ENCODE measurements around the gene NEU3. TPM values are rescaled to one million over a fixed set of nuclear protein-coding genes. Genes with fewer than 3 reads are reported as not detected.
A peak's percentile ranks its signal among the peaks of the same experiment; 100 is the strongest.
"Not testable (repeated sequence)": the region's sequence is repeated elsewhere in the genome, so short reads cannot be mapped to it uniquely, and the experiment has no call there.

NEU3 gene
- total and polyA plus RNA-seq, 2 donors: 9.3 to 14.4 TPM

- Histone ChIP-seq H3K4me1 (ENCODE audit: control insufficient read depth in 2 of 2, insufficient read depth in 2 of 2, low read length in 2 of 2) (no peaks in the 10 kb centered on the region), H3K27ac (ENCODE audit: low read depth in 1 of 2, low read length in 1 of 2) (no peak overlapping the region), H3K4me3 (ENCODE audit: low read length in 2 of 2) (no peak overlapping the region), H3K27me3 (ENCODE audit: control insufficient read depth in 2 of 2, insufficient read depth in 1 of 2, low read length in 1 of 2) (no peaks in the 10 kb centered on the region), H3K36me3 (ENCODE audit: control insufficient read depth in 2 of 2, insufficient read depth in 2 of 2, low read length in 1 of 2) (no peaks in the 10 kb centered on the region), H3K9me3 (ENCODE audit: control insufficient read depth in 2 of 2, insufficient read depth in 1 of 2, low read length in 1 of 2) (no peaks in the 10 kb centered on the region)
- 90% methylated on average over 4 of the region's 4 CpGs for WGBS
- DNase-seq (ENCODE audit: low read depth in 6 of 9, low spot score in 9 of 9): no peak
These were observed 42.6 kb downstream of the NEU3 start for GRCh38 chr11:75031224-75031753.

DNA sequence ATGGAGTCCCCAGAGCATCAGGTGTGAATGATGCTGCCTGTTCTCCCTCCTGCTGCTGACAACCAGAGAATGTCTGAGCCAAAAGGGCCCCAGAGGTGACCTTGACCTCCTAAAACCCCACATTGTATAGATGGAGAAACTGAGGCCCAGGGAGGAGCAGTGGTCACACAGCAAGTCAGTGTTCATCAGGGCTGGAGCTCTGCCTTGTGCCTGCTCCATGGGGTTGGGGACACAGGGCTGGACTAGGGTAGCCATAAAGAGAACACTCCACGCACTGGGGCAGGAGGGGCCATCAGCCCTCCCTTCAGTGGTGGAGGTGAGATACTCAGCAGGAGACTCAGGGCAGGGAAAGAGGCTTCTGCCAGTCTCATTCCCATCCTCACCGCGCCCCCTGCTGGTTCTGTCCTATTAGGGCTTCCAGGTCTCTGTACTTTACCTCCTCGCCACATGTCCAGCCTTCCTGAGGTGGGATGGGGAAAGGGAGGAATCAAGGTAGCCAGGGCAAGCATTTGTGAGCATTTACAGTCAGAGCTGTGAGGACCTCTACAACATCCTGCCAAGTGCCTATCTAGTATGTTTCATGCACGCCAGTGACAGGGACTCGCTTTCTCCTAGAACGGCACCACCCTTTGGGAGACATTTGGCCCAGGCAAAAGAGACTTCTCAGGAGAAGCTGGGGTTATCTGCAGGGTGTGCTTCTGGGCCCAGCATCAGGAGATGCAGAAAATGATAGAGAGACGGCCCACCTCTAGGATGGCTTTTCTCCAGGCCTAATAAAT lies 43.2 kb downstream of the NEU3 start:
- 75% methylated on average over 8 of the region's 8 CpGs for WGBS
- Histone ChIP-seq H3K27me3 (ENCODE audit: control insufficient read depth in 2 of 2, insufficient read depth in 1 of 2, low read length in 1 of 2) (no peaks in the 10 kb centered on the region), H3K4me1 (ENCODE audit: control insufficient read depth in 2 of 2, insufficient read depth in 2 of 2, low read length in 2 of 2) (no peaks in the 10 kb centered on the region), H3K36me3 (ENCODE audit: control insufficient read depth in 2 of 2, insufficient read depth in 2 of 2, low read length in 1 of 2) (no peaks in the 10 kb centered on the region), H3K9me3 (ENCODE audit: control insufficient read depth in 2 of 2, insufficient read depth in 1 of 2, low read length in 1 of 2) (no peaks in the 10 kb centered on the region), H3K4me3 (ENCODE audit: low read length in 2 of 2) (no peak overlapping the region), H3K27ac (ENCODE audit: low read depth in 1 of 2, low read length in 1 of 2) (no peak overlapping the region)
- peak in 8 of 9 donors; percentile 16 to 65 (median 38) for DNase-seq (ENCODE audit: low read depth in 6 of 9, low spot score in 9 of 9)

DNA sequence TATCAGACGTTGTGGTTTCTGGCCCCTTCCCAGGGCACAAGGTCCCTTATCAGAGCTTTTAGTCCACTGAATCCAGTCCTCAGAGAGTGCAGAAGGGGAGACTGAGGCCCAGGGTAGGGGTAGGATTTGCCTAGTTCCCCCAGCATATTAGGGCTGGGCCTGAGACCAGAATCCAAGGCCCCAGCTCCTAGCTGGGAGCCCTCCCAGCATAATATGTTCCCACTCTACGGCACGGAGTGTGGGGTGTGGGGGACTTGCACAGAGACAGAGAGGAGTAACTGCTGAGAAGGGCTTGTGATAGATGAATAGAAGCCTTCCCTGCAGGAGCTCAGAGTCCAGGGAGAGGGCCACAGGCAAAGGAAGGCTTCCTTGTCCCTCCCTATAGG lies 43.8 kb downstream of the NEU3 start:
- H3K9me3 ChIP-seq (ENCODE audit: control insufficient read depth in 2 of 2, insufficient read depth in 1 of 2, low read length in 1 of 2): no peaks in the 10 kb centered on the region
- no peaks in the 10 kb centered on the region for H3K4me1 ChIP-seq (ENCODE audit: control insufficient read depth in 2 of 2, insufficient read depth in 2 of 2, low read length in 2 of 2)
- 97% methylated on average over 3 of the region's 3 CpGs for WGBS
- no peak for DNase-seq (ENCODE audit: low read depth in 6 of 9, low spot score in 9 of 9)
- no peak overlapping the region for H3K27ac ChIP-seq (ENCODE audit: low read depth in 1 of 2, low read length in 1 of 2)
- H3K4me3 ChIP-seq (ENCODE audit: low read length in 2 of 2): no peak overlapping the region
- H3K36me3 ChIP-seq (ENCODE audit: control insufficient read depth in 2 of 2, insufficient read depth in 2 of 2, low read length in 1 of 2): no peaks in the 10 kb centered on the region
- no peaks in the 10 kb centered on the region for H3K27me3 ChIP-seq (ENCODE audit: control insufficient read depth in 2 of 2, insufficient read depth in 1 of 2, low read length in 1 of 2)

- no peaks in the 10 kb centered on the region for H3K9me3 ChIP-seq (ENCODE audit: control insufficient read depth in 2 of 2, insufficient read depth in 1 of 2, low read length in 1 of 2)
- H3K4me1 ChIP-seq (ENCODE audit: control insufficient read depth in 2 of 2, insufficient read depth in 2 of 2, low read length in 2 of 2): no peaks in the 10 kb centered on the region
- H3K27me3 ChIP-seq (ENCODE audit: control insufficient read depth in 2 of 2, insufficient read depth in 1 of 2, low read length in 1 of 2): no peaks in the 10 kb centered on the region
- DNase-seq (ENCODE audit: low read depth in 6 of 9, low spot score in 9 of 9): no peak
- no peak overlapping the region for H3K27ac ChIP-seq (ENCODE audit: low read depth in 1 of 2, low read length in 1 of 2)
- no peak overlapping the region for H3K4me3 ChIP-seq (ENCODE audit: low read length in 2 of 2)
- WGBS: 98% methylated on average over 3 of the region's 3 CpGs
- H3K36me3 ChIP-seq (ENCODE audit: control insufficient read depth in 2 of 2, insufficient read depth in 2 of 2, low read length in 1 of 2): no peaks in the 10 kb centered on the region
These were observed 45.2 kb downstream of the NEU3 start for GRCh38 chr11:75033916-75034315.

DNA sequence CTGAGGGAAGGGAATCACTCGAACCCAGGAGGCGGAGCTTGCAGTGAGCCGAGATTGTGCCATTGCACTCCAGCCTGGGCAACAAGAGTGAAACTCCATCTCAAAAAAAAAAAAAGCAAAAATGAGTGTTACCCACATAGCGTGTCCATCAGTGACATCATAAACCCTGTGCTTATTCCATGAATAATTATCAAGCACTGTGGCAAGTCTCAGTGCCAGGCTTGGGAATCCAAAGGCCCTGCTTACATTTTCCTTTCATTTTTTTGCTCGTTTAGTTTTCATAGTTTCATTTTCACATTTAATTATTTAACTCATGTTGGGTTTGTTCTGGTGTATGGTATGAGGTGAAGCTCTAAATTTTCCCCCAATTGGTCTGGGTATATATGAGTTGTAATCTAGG lies 46.5 kb downstream of the NEU3 start:
- 89% methylated on average over 5 of the region's 5 CpGs for WGBS
- Histone ChIP-seq H3K9me3 (ENCODE audit: control insufficient read depth in 2 of 2, insufficient read depth in 1 of 2, low read length in 1 of 2) (no peaks in the 10 kb centered on the region), H3K27me3 (ENCODE audit: control insufficient read depth in 2 of 2, insufficient read depth in 1 of 2, low read length in 1 of 2) (no peaks in the 10 kb centered on the region), H3K36me3 (ENCODE audit: control insufficient read depth in 2 of 2, insufficient read depth in 2 of 2, low read length in 1 of 2) (no peaks in the 10 kb centered on the region), H3K4me1 (ENCODE audit: control insufficient read depth in 2 of 2, insufficient read depth in 2 of 2, low read length in 2 of 2) (no peaks in the 10 kb centered on the region), H3K27ac (ENCODE audit: low read depth in 1 of 2, low read length in 1 of 2) (no peak overlapping the region), H3K4me3 (ENCODE audit: low read length in 2 of 2) (no peak overlapping the region)
- DNase-seq (ENCODE audit: low read depth in 6 of 9, low spot score in 9 of 9): no peak

GRCh38 chr11:75035911-75036565 lies 47.3 kb downstream of the NEU3 start:
- H3K27me3 ChIP-seq (ENCODE audit: control insufficient read depth in 2 of 2, insufficient read depth in 1 of 2, low read length in 1 of 2): no peaks in the 10 kb centered on the region
- no peaks in the 10 kb centered on the region for H3K9me3 ChIP-seq (ENCODE audit: control insufficient read depth in 2 of 2, insufficient read depth in 1 of 2, low read length in 1 of 2)
- no peak overlapping the region for H3K27ac ChIP-seq (ENCODE audit: low read depth in 1 of 2, low read length in 1 of 2)
- no peaks in the 10 kb centered on the region for H3K36me3 ChIP-seq (ENCODE audit: control insufficient read depth in 2 of 2, insufficient read depth in 2 of 2, low read length in 1 of 2)
- WGBS: 89% methylated on average over 3 of the region's 3 CpGs
- no peak for DNase-seq (ENCODE audit: low read depth in 6 of 9, low spot score in 9 of 9)
- no peak overlapping the region for H3K4me3 ChIP-seq (ENCODE audit: low read length in 2 of 2)
- H3K4me1 ChIP-seq (ENCODE audit: control insufficient read depth in 2 of 2, insufficient read depth in 2 of 2, low read length in 2 of 2): no peaks in the 10 kb centered on the region

- Histone ChIP-seq H3K9me3 (ENCODE audit: control insufficient read depth in 2 of 2, insufficient read depth in 1 of 2, low read length in 1 of 2) (no peaks in the 10 kb centered on the region), H3K27me3 (ENCODE audit: control insufficient read depth in 2 of 2, insufficient read depth in 1 of 2, low read length in 1 of 2) (no peaks in the 10 kb centered on the region), H3K4me3 (ENCODE audit: low read length in 2 of 2) (no peak overlapping the region), H3K4me1 (ENCODE audit: control insufficient read depth in 2 of 2, insufficient read depth in 2 of 2, low read length in 2 of 2) (no peaks in the 10 kb centered on the region), H3K36me3 (ENCODE audit: control insufficient read depth in 2 of 2, insufficient read depth in 2 of 2, low read length in 1 of 2) (no peaks in the 10 kb centered on the region), H3K27ac (ENCODE audit: low read depth in 1 of 2, low read length in 1 of 2) (no peak overlapping the region)
- DNase-seq (ENCODE audit: low read depth in 6 of 9, low spot score in 9 of 9): no peak
- WGBS: 94% methylated on average over 11 of the region's 11 CpGs
These were observed 51.5 kb downstream of the NEU3 start for GRCh38 chr11:75040167-75040770.

DNA sequence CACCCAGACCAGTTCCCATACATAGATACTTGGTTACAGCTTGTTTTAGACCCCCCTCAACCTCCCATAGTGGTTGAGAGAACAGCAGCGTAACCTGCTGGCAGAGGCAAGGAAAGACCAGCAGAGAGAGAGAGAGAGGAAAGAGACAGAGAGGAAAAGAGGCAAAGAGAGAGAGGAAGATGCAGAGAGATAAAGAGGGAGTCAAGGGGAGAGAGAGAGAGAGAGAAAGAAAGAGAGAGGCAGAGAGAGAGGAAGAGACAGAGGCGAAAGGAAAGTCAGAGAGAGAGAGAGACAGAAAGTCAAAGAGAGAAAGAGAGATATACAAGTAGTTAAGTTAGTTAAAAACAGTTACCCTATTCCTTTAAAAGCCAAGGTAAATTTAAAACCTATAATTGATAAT lies 52.5 kb downstream of the NEU3 start:
- no peaks in the 10 kb centered on the region for H3K9me3 ChIP-seq (ENCODE audit: control insufficient read depth in 2 of 2, insufficient read depth in 1 of 2, low read length in 1 of 2)
- no peaks in the 10 kb centered on the region for H3K36me3 ChIP-seq (ENCODE audit: control insufficient read depth in 2 of 2, insufficient read depth in 2 of 2, low read length in 1 of 2)
- no peak overlapping the region for H3K4me3 ChIP-seq (ENCODE audit: low read length in 2 of 2)
- no peak overlapping the region for H3K27ac ChIP-seq (ENCODE audit: low read depth in 1 of 2, low read length in 1 of 2)
- 81% methylated on average over 2 of the region's 2 CpGs for WGBS
- DNase-seq (ENCODE audit: low read depth in 6 of 9, low spot score in 9 of 9): no peak
- H3K27me3 ChIP-seq (ENCODE audit: control insufficient read depth in 2 of 2, insufficient read depth in 1 of 2, low read length in 1 of 2): no peaks in the 10 kb centered on the region
- no peaks in the 10 kb centered on the region for H3K4me1 ChIP-seq (ENCODE audit: control insufficient read depth in 2 of 2, insufficient read depth in 2 of 2, low read length in 2 of 2)

- H3K4me3 ChIP-seq (ENCODE audit: low read length in 2 of 2); H3K9me3 ChIP-seq (ENCODE audit: control insufficient read depth in 2 of 2, insufficient read depth in 1 of 2, low read length in 1 of 2); H3K27me3 ChIP-seq (ENCODE audit: control insufficient read depth in 2 of 2, insufficient read depth in 1 of 2, low read length in 1 of 2); H3K27ac ChIP-seq (ENCODE audit: low read depth in 1 of 2, low read length in 1 of 2); H3K36me3 ChIP-seq (ENCODE audit: control insufficient read depth in 2 of 2, insufficient read depth in 2 of 2, low read length in 1 of 2); DNase-seq (ENCODE audit: low read depth in 6 of 9, low spot score in 9 of 9); H3K4me1 ChIP-seq (ENCODE audit: control insufficient read depth in 2 of 2, insufficient read depth in 2 of 2, low read length in 2 of 2): not testable (repeated sequence)
- WGBS: 53% methylated on average over 3 of the region's 3 CpGs
These were observed 53.1 kb downstream of the NEU3 start for GRCh38 chr11:75041821-75042220.
